ENCODE data around the gene POLR2C. TPM values are rescaled to one million over a fixed set of nuclear protein-coding genes. Genes with fewer than 3 reads are reported as not detected.

The POLR2C gene
- total and polyA plus RNA-seq, 2 of the 13 experiments (the other 11 are each of a cell fraction or from before 2014, with no cell fraction given), result 104 to 216 TPM

DNA sequence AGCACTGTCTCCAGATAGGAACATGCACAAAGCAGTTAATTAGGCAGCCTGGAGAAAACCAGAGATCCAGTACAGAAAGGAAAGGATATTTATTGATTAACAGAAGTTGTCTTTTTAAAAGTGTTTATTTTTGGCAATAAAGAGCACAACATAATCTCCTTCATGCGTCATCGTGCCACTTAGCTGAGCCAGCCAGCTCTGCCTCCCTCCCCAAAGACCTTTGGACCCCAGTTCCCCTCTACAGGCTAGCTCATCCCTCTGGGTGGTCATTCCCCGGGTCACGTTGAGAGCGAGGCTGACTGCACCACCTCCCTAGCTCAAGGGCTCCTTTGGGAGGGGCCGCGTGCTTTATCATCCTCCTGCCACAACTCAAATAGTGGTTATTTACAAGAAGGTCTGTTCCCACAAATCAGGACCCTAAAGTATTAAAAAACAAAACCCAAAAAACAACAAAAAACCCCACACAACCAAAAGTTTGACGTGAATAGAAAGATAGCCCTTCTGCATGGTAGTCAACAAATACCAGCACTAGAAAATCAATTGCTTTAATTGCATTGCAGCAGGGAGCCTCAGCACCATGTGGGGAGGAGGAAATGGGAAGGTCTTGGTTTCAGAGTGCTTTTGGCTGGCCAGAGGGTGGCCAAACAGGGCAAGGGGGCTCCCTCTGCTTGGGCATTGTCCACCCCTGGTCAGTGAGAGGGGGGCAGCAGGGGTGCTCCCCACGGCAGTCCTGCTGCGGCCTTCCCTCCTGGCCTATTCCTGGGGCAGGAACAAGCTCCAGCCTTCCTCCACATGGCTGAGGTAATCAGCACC, 9.6 kb downstream of the POLR2C start (continued):
- TF ChIP-seq, protein P1, sequence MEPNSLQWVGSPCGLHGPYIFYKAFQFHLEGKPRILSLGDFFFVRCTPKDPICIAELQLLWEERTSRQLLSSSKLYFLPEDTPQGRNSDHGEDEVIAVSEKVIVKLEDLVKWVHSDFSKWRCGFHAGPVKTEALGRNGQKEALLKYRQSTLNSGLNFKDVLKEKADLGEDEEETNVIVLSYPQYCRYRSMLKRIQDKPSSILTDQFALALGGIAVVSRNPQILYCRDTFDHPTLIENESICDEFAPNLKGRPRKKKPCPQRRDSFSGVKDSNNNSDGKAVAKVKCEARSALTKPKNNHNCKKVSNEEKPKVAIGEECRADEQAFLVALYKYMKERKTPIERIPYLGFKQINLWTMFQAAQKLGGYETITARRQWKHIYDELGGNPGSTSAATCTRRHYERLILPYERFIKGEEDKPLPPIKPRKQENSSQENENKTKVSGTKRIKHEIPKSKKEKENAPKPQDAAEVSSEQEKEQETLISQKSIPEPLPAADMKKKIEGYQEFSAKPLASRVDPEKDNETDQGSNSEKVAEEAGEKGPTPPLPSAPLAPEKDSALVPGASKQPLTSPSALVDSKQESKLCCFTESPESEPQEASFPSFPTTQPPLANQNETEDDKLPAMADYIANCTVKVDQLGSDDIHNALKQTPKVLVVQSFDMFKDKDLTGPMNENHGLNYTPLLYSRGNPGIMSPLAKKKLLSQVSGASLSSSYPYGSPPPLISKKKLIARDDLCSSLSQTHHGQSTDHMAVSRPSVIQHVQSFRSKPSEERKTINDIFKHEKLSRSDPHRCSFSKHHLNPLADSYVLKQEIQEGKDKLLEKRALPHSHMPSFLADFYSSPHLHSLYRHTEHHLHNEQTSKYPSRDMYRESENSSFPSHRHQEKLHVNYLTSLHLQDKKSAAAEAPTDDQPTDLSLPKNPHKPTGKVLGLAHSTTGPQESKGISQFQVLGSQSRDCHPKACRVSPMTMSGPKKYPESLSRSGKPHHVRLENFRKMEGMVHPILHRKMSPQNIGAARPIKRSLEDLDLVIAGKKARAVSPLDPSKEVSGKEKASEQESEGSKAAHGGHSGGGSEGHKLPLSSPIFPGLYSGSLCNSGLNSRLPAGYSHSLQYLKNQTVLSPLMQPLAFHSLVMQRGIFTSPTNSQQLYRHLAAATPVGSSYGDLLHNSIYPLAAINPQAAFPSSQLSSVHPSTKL (CRISPR knock-in tag; IDR thresholded peaks at IDR 0.05), result peak; percentile 87
- TF ChIP-seq ZNF546 (CRISPR knock-in tag; conservative IDR thresholded peaks at IDR 0.05) (no peak), HOXA9 (CRISPR knock-in tag; IDR thresholded peaks at IDR 0.05; ENCODE audit: borderline replicate concordance) (no peak), TFE3 (CRISPR knock-in tag; IDR thresholded peaks at IDR 0.05) (peak; percentile 77), ZNF607 (CRISPR knock-in tag; IDR thresholded peaks at IDR 0.05; ENCODE audit: borderline replicate concordance) (0 out of 2 replicates have a peak, but pooled peaks have one; percentile 69), ZNF230 (CRISPR knock-in tag; IDR thresholded peaks at IDR 0.05) (no peak), RBM22 (optimal IDR thresholded peaks at IDR 0.05; ENCODE audit: low read length) (peak; percentile 91), TFDP1 (CRISPR knock-in tag; IDR thresholded peaks at IDR 0.05; ENCODE audit: borderline replicate concordance) (peak; percentile 24; the same call in 1 of the 2 replicates), CTCF (CRISPR knock-in tag; IDR thresholded peaks at IDR 0.05) (peak; percentile 34), RELA (CRISPR knock-in tag; IDR thresholded peaks at IDR 0.05) (no peak)
- TF ChIP-seq, protein P2, sequence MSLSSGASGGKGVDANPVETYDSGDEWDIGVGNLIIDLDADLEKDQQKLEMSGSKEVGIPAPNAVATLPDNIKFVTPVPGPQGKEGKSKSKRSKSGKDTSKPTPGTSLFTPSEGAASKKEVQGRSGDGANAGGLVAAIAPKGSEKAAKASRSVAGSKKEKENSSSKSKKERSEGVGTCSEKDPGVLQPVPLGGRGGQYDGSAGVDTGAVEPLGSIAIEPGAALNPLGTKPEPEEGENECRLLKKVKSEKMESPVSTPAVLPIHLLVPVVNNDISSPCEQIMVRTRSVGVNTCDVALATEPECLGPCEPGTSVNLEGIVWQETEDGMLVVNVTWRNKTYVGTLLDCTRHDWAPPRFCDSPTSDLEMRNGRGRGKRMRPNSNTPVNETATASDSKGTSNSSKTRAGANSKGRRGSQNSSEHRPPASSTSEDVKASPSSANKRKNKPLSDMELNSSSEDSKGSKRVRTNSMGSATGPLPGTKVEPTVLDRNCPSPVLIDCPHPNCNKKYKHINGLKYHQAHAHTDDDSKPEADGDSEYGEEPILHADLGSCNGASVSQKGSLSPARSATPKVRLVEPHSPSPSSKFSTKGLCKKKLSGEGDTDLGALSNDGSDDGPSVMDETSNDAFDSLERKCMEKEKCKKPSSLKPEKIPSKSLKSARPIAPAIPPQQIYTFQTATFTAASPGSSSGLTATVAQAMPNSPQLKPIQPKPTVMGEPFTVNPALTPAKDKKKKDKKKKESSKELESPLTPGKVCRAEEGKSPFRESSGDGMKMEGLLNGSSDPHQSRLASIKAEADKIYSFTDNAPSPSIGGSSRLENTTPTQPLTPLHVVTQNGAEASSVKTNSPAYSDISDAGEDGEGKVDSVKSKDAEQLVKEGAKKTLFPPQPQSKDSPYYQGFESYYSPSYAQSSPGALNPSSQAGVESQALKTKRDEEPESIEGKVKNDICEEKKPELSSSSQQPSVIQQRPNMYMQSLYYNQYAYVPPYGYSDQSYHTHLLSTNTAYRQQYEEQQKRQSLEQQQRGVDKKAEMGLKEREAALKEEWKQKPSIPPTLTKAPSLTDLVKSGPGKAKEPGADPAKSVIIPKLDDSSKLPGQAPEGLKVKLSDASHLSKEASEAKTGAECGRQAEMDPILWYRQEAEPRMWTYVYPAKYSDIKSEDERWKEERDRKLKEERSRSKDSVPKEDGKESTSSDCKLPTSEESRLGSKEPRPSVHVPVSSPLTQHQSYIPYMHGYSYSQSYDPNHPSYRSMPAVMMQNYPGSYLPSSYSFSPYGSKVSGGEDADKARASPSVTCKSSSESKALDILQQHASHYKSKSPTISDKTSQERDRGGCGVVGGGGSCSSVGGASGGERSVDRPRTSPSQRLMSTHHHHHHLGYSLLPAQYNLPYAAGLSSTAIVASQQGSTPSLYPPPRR (CRISPR knock-in tag; IDR thresholded peaks at IDR 0.05; ENCODE audit: borderline replicate concordance), result peak; percentile 30; the same call in 1 of the 2 replicates
